Measurements from ENCODE around the gene RBP3.

Gene RBP3

DNA sequence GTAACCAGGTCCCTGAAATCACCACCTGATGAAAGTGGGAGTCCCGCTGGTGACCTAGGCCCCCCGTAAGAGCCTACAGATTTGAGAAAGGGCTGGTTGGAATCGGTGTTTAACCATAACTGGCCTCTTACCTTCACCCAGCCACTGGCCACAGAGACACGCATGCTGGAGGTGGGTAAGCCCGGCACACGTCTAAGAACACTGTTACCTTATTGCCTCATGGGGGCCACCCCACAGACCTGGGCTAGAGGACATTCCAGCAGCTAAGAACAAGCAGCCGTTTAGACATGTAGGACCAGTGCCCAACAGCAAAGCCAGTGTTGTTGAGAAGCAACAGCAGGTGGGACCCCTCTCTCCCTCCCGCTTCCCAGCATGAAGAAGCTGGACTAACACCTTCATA lies 28.4 kb upstream of the RBP3 start:
- DNase-seq = no peak

DNA sequence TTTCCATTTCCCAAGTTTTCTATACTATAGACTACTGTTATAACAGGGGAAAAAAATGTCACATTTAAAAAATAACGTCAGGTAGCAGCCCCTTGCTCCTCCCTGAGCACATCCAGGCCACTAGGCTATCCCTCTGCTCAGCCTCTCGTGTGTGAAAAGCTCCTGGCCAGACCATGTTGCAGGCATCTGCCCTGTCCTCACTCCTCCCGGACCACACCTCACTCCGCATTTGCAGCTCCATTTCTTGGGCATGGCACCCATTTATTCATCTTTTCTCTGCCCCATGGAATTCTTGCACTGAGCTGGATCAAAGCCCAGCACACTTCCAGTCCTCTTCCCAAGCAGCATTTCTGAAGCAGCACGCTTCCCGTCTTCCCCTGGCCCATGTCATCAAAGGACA lies 27.4 kb upstream of the RBP3 start:
- no peak for DNase-seq

DNA sequence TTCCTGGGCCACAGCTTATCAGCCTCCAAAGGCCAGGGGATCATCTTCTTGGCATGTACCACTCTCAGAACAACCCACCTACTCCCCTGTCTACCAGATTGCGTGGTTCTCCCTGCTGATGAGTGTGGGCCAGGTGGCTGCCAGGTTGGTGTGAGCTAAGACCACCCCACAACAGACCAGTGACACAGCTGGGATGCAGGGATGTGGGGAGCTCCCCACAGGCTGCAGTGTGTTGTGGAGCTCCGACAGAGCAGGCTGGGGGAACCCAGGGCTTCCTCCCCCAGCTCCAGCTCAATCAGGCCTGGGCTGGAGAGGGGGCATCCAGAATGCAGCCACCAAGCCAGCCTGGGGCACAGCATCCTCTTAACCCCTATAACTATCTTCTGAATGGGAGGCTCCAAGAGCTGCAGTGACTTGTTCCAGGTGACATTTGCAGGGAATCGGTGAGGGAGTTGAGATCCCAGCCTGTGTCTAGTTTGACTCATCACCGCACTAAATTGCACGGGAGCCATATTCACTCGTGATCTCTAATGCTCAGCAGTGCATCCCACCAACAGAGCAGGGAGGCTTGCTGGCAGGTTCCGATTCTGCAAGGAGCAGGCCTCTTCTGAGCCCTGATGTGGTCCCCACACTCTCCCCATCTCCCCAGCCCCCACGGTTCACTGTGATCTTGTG lies 26.5 kb upstream of the RBP3 start:
- DNase-seq = no peak

DNA sequence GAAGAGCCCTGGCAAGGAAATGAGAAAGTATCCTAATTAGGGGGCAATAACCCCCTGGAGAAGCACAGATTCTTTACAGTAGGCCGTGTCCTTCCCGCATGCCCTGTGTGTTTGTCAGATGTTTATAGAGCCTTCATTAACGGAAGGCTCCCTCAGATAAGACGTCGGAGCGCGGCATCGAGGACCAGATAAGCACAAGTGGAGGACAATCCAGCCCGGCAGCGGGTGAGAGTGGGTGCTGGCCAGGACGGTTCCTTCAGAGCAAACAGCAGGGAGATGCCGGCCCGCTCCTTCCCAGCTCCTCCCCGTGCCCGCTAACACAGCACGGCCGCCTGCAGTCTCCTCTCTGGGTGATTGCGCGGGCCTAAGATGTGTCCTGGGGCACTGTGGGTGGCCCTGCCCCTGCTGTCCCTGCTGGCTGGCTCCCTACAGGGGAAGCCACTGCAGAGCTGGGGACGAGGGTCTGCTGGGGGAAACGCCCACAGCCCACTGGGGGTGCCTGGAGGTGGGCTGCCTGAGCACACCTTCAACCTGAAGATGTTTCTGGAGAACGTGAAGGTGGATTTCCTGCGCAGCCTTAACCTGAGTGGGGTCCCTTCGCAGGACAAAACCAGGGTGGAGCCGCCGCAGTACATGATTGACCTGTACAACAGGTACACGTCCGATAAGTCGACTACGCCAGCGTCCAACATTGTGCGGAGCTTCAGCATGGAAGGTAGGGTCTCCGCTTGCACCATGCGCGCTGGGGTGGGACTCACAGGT lies 25.7 kb upstream of the RBP3 start, which contains the start of gene GDF2:
Gene GDF2, plus strand, starts transcription at position 155 of the 762 bp plus-strand sequence. Its CDS starts 215 bp downstream, at position 370.
- no peak for DNase-seq

DNA sequence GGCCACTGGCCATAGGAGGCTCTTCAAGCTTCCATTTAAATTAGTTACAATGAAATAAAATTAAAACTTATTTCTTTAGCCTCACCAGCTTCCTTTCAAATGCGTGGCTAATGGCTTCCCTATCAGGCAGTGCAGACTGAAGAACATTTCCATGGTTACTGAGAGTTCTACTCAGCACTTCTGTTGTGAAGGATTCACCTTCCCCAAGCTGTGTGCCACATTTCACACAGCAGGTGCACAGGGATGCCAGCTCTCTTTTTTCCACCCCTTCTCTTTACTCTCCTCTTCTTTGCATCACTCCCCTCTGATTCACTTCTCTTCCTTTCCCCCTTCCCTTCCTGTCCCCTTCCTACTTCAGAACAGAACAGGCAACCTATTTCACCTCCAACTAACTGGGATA lies 25.1 kb upstream of the RBP3 start:
- DNase-seq = no peak

DNA sequence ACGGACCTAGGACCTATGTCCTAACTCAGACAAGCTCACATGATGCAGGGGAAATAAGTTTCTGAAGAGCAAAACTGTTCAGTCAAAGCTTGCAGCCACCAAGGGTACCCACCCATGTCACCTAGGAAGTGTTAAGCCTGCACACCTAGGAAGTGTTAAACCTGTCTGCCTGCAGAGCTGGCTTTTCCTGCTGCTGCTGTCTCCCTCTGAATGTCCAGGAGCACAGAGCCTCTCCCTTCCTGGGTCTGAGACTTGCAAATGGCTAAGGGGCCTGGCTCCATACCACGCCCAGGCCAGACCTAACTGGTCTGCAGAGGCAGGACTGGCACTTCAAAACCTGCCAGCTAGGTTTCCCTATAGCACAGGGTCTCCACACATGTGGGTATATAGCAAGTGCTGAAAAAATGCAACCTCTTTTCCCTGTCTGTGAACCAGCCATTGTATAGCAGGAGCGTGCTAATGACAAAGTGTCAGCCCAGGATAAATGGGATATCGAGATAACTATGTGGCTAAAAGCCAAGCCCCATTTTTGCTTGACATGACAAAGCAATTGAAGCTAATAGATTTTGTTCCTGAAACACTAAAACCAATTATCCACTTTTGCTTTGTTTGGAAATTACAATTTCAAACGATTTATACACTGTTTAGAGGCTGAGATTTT lies 24.4 kb upstream of the RBP3 start:
- DNase-seq = no peak

DNA sequence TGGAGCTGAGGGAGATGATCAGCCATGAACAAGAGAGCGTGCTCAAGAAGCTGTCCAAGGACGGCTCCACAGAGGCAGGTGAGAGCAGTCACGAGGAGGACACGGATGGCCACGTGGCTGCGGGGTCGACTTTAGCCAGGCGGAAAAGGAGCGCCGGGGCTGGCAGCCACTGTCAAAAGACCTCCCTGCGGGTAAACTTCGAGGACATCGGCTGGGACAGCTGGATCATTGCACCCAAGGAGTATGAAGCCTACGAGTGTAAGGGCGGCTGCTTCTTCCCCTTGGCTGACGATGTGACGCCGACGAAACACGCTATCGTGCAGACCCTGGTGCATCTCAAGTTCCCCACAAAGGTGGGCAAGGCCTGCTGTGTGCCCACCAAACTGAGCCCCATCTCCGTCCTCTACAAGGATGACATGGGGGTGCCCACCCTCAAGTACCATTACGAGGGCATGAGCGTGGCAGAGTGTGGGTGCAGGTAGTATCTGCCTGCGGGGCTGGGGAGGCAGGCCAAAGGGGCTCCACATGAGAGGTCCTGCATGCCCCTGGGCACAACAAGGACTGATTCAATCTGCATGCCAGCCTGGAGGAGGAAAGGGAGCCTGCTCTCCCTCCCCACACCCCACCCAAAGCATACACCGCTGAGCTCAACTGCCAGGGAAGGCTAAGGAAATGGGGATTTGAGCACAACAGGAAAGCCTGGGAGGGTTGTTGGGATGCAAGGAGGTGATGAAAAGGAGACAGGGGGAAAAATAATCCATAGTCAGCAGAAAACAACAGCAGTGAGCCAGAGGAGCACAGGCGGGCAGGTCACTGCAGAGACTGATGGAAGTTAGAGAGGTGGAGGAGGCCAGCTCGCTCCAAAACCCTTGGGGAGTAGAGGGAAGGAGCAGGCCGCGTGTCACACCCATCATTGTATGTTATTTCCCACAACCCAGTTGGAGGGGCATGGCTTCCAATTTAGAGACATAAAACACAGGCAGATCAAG lies 22.6 kb upstream of the RBP3 start:
- no peak for DNase-seq

- DNase-seq = no peak
Measured at GRCh38 chr10:47326306-47326926, 21.7 kb upstream of the RBP3 start.

- no peak for DNase-seq
Measured at GRCh38 chr10:47326927-47327330, 21.2 kb upstream of the RBP3 start.

- no peak for DNase-seq
Measured at GRCh38 chr10:47329855-47330254, 18.3 kb upstream of the RBP3 start.

DNA sequence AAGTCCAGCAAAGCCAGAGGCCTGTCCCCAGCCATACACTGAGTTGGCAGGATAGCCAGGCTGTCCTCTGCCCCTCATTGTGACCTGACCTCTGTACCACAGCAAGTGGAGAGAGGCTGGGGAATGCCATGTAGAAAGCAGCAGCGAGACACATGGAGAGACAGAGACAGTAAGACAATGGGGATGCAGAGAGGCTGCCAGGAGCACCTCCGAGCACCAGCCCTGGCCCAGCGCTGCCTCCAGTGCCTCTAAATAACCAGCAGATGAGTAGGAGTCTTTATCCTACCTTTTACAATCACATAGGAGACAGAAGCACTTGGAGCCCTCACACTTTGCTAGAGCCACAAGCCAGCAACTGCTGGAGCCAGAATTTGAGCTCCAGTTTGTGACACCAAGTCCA lies 17.8 kb upstream of the RBP3 start:
- no peak for DNase-seq

DNA sequence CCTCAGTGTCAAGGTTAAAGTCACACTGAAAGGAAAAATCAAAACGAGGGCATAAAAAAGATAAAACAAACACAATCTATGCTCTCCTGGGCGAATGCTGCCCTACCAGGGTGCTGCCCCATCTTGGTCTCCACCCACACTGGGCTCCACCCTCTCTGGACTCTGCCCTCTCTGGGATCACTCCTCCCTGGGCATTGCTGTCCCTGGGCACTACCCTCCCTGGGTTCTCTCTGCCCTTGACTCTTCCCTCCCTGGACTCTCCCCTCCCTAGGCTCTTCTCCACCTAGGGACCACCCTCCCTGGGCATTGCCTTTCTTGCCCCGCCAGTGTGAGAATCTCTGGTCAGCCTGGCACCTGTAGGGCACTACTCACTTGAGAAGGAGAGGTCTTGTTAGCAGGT lies 17.4 kb upstream of the RBP3 start:
- DNase-seq = no peak

DNA sequence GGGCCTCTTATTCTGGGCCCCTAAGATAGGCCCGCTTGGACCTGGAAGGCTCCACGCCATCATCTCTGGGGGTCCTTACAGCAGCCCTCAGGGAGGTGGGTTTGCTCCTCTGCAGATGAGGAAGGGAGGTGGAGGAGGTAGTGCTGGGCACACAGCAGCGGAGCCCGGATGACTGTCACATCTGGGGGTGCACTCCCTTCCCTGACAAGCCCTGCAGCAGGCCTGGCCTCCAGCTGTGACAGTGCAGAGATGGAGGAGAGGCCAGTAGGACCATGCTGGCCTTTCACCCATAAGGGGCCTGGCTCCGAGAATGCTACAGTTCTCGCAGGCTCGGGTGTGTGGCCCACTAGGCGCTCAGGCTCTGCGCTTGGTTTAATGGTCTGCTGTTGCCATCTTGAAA lies 16.7 kb upstream of the RBP3 start:
- DNase-seq = no peak

DNA sequence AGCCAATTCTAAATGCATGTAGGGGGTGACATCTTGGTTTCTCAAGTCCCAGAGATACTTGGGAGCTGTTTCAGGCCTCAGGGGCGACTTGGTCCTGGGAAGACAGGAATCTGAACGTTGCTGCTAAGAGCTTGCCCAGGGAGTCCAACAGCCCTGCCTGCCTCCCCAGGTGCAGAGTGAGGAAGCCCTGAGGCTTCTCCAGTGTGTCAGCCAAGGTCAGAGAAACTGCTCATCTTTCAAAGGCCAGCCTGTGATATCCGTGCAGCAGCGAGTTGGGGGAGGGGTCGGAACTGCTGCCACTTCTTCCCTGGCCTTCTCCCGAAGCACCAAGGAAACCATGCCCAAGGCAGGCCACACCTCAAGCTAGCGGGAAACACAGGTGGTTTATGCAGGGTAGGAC lies 16.2 kb upstream of the RBP3 start:
- no peak for DNase-seq

GRCh38 chr10:47332371-47332770 lies 15.8 kb upstream of the RBP3 start:
- DNase-seq = no peak

DNA sequence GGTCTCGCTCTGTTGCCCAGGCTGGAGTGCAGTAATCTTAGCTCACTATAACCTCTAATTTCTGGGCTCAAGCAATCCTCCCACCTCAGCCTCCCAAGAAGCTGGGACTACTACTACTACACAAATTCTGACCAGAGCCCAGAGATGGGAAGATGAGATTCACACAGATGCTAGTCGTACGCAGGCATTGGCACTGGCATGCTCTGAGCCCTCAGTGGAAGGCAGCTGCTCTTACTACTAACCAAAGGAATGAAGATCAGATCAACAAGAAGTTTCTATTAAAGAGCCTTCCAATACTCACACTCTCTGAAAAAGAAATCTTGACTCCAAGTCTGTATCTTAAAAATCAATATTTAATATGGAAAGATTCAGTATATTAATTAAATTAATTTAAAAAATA lies 15.2 kb upstream of the RBP3 start:
- no peak for DNase-seq

- DNase-seq = no peak
Measured at GRCh38 chr10:47333532-47333931, 14.6 kb upstream of the RBP3 start.

GRCh38 chr10:47334466-47335295 lies 13.5 kb upstream of the RBP3 start:
- DNase-seq = no peak

- DNase-seq = no peak
Measured at GRCh38 chr10:47335906-47336305, 12.3 kb upstream of the RBP3 start.

- DNase-seq = no peak
Measured at GRCh38 chr10:47336387-47337134, 11.6 kb upstream of the RBP3 start.

- no peak for DNase-seq
Measured at GRCh38 chr10:47337310-47337709, 10.9 kb upstream of the RBP3 start.
